PFSK-1 (cell line): Measurements from ENCODE around the gene EME2.
A peak's percentile ranks its signal among the peaks of the same experiment; 100 is the strongest.

Experiments
- FOXP2 ChIP-seq: optimal IDR thresholded peaks from 2 replicates; pipeline ENCODE3; 2011; ENCODE audit warnings: borderline replicate concordance, control low read depth, inconsistent platforms; ENCODE audit not compliant: insufficient read depth; ENCODE audit errors: extremely low read length, extremely low read depth
- POLR2AphosphoS5 ChIP-seq: IDR thresholded peaks from 2 replicates; pipeline ENCODE4 v1.6.1; 2012; ENCODE audit warnings: low read depth, mild to moderate bottlenecking, control low read depth, low read length, moderate library complexity
- REST ChIP-seq, 2 experiments: IDR thresholded peaks; 2 replicates each; pipeline versions ENCODE4 v1.6.1 to v1.8.0; 2011 to 2012; ENCODE audit warnings: low read depth in 2 of 2, low read length in 2 of 2, control low read depth in 1 of 2, inconsistent platforms in 1 of 2, mild to moderate bottlenecking in 1 of 2, moderate library complexity in 1 of 2; ENCODE audit not compliant: insufficient read depth in 1 of 2
- SIN3A ChIP-seq: IDR thresholded peaks from 2 replicates; pipeline ENCODE4 v1.6.1; 2012; ENCODE audit warnings: mild to moderate bottlenecking, low read length, moderate library complexity, borderline replicate concordance; ENCODE audit not compliant: insufficient read depth
- TAF1 ChIP-seq: IDR thresholded peaks from 2 replicates; pipeline ENCODE4 v1.6.1; 2012; ENCODE audit warnings: low read length, control low read depth, borderline replicate concordance; ENCODE audit not compliant: insufficient read depth

EME2 gene

GRCh38 chr16:1771864-1772361, 697 bp upstream of the EME2 start:
- no peak for TF ChIP-seq TAF1
- TF ChIP-seq REST (IDR thresholded peaks at IDR 0.05; ENCODE audit: insufficient read depth in 1 of 2, low read depth in 2 of 2, low read length in 2 of 2), result no peak
- no peak for TF ChIP-seq POLR2AphosphoS5
- no peak for TF ChIP-seq FOXP2
- TF ChIP-seq SIN3A, result no peak

GRCh38 chr16:1772908-1773702, 495 bp downstream of the EME2 start, which contains the start of gene MRPS34:
Gene MRPS34, minus strand, starts transcription at chr16:1773134. Its CDS starts 15 bp downstream, at chr16:1773119.
- TF ChIP-seq POLR2AphosphoS5, result 0 out of 2 replicates have a peak, but pooled peaks have one; percentile 46
- TF ChIP-seq REST (IDR thresholded peaks at IDR 0.05; ENCODE audit: insufficient read depth in 1 of 2, low read depth in 2 of 2, low read length in 2 of 2), result 0 out of 4 replicates have a peak, but pooled peaks have one; percentile 7 to 15
- 0 out of 2 replicates have a peak, but pooled peaks have one; percentile 10 for TF ChIP-seq SIN3A
- peak; percentile 90 for TF ChIP-seq TAF1
- no peak for TF ChIP-seq FOXP2

GRCh38 chr16:1773703-1774447, 1.3 kb downstream of the EME2 start:
- TF ChIP-seq TAF1 (no peak), SIN3A (0 out of 2 replicates have a peak, but pooled peaks have one; percentile 3), REST (IDR thresholded peaks at IDR 0.05; ENCODE audit: insufficient read depth in 1 of 2, low read depth in 2 of 2, low read length in 2 of 2) (no peak), FOXP2 (no peak), POLR2AphosphoS5 (no peak)

- TF ChIP-seq REST (IDR thresholded peaks at IDR 0.05; ENCODE audit: insufficient read depth in 1 of 2, low read depth in 2 of 2, low read length in 2 of 2), result no peak
- TF ChIP-seq SIN3A, result no peak
- TF ChIP-seq POLR2AphosphoS5, result no peak
- no peak for TF ChIP-seq TAF1
- TF ChIP-seq FOXP2, result no peak
Measured at GRCh38 chr16:1774448-1774780, 1.8 kb downstream of the EME2 start.
